HPDE6-E6E7 (cell line): Measurements from ENCODE around the gene ARHGAP24.
"Not testable (repeated sequence)": the region's sequence is repeated elsewhere in the genome, so short reads cannot be mapped to it uniquely, and the experiment has no call there.

Experiments
- DNase-seq: peaks from one replicate; pipeline ENCODE4 v3.0.0; 2011; ENCODE audit warnings: missing footprints; ENCODE audit errors: extremely low spot score

The ARHGAP24 gene

GRCh38 chr4:85482010-85482738 is 7.2 kb downstream of the ARHGAP24 start:
- DNase-seq: no peak

- no peak for DNase-seq
These were observed 11.6 kb downstream of the ARHGAP24 start for GRCh38 chr4:85486425-85487086.

GRCh38 chr4:85488416-85488815 is 13.5 kb downstream of the ARHGAP24 start:
- no peak for DNase-seq

- no peak for DNase-seq
These were observed 14.5 kb downstream of the ARHGAP24 start for GRCh38 chr4:85489273-85489981.

- no peak for DNase-seq
These were observed 16.6 kb downstream of the ARHGAP24 start for GRCh38 chr4:85491527-85491926.

GRCh38 chr4:85492336-85492735 is 17.4 kb downstream of the ARHGAP24 start:
- no peak for DNase-seq

GRCh38 chr4:85495621-85496020 is 20.7 kb downstream of the ARHGAP24 start:
- no peak for DNase-seq

GRCh38 chr4:85496126-85496849 is 21.3 kb downstream of the ARHGAP24 start:
- DNase-seq: no peak

- DNase-seq: peak; percentile 33
These were observed 22.0 kb downstream of the ARHGAP24 start for GRCh38 chr4:85496933-85497332.

- DNase-seq: peak; percentile 47
These were observed 23.3 kb downstream of the ARHGAP24 start for GRCh38 chr4:85498068-85498733.

GRCh38 chr4:85499573-85499972 is 24.6 kb downstream of the ARHGAP24 start:
- no peak for DNase-seq

- DNase-seq: no peak
These were observed 25.3 kb downstream of the ARHGAP24 start for GRCh38 chr4:85500110-85500867.

- DNase-seq: not testable (repeated sequence)
These were observed 26.2 kb downstream of the ARHGAP24 start for GRCh38 chr4:85501145-85501544.

GRCh38 chr4:85508654-85509053 is 33.7 kb downstream of the ARHGAP24 start:
- no peak for DNase-seq

GRCh38 chr4:85509882-85510631 is 35.1 kb downstream of the ARHGAP24 start:
- DNase-seq: no peak

- no peak for DNase-seq
These were observed 35.7 kb downstream of the ARHGAP24 start for GRCh38 chr4:85510632-85510984.

GRCh38 chr4:85512446-85513205 is 37.7 kb downstream of the ARHGAP24 start:
- DNase-seq: no peak

GRCh38 chr4:85514117-85514516 is 39.2 kb downstream of the ARHGAP24 start:
- no peak for DNase-seq

GRCh38 chr4:85514783-85515182 is 39.8 kb downstream of the ARHGAP24 start:
- no peak for DNase-seq
